ENCODE results near the gene KCNAB3.

- TF ChIP-seq, protein P1, sequence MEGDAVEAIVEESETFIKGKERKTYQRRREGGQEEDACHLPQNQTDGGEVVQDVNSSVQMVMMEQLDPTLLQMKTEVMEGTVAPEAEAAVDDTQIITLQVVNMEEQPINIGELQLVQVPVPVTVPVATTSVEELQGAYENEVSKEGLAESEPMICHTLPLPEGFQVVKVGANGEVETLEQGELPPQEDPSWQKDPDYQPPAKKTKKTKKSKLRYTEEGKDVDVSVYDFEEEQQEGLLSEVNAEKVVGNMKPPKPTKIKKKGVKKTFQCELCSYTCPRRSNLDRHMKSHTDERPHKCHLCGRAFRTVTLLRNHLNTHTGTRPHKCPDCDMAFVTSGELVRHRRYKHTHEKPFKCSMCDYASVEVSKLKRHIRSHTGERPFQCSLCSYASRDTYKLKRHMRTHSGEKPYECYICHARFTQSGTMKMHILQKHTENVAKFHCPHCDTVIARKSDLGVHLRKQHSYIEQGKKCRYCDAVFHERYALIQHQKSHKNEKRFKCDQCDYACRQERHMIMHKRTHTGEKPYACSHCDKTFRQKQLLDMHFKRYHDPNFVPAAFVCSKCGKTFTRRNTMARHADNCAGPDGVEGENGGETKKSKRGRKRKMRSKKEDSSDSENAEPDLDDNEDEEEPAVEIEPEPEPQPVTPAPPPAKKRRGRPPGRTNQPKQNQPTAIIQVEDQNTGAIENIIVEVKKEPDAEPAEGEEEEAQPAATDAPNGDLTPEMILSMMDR (IDR thresholded peaks at IDR 0.05; ENCODE audit: poor library complexity, severe bottlenecking) = no peak
- no peak for TF ChIP-seq EZH2 (IDR thresholded peaks at IDR 0.05; ENCODE audit: borderline replicate concordance, insufficient read depth, low read length, poor library complexity, severe bottlenecking)
- peak; percentile 51 for TF ChIP-seq POLR2AphosphoS5 (IDR thresholded peaks at IDR 0.05)
- peak; percentile 35 for TF ChIP-seq EP300 (conservative IDR thresholded peaks at IDR 0.05; ENCODE audit: poor library complexity, severe bottlenecking)
- TF ChIP-seq, protein P2, sequence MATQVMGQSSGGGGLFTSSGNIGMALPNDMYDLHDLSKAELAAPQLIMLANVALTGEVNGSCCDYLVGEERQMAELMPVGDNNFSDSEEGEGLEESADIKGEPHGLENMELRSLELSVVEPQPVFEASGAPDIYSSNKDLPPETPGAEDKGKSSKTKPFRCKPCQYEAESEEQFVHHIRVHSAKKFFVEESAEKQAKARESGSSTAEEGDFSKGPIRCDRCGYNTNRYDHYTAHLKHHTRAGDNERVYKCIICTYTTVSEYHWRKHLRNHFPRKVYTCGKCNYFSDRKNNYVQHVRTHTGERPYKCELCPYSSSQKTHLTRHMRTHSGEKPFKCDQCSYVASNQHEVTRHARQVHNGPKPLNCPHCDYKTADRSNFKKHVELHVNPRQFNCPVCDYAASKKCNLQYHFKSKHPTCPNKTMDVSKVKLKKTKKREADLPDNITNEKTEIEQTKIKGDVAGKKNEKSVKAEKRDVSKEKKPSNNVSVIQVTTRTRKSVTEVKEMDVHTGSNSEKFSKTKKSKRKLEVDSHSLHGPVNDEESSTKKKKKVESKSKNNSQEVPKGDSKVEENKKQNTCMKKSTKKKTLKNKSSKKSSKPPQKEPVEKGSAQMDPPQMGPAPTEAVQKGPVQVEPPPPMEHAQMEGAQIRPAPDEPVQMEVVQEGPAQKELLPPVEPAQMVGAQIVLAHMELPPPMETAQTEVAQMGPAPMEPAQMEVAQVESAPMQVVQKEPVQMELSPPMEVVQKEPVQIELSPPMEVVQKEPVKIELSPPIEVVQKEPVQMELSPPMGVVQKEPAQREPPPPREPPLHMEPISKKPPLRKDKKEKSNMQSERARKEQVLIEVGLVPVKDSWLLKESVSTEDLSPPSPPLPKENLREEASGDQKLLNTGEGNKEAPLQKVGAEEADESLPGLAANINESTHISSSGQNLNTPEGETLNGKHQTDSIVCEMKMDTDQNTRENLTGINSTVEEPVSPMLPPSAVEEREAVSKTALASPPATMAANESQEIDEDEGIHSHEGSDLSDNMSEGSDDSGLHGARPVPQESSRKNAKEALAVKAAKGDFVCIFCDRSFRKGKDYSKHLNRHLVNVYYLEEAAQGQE (IDR thresholded peaks at IDR 0.05; ENCODE audit: borderline replicate concordance) = peak; percentile 35
- peak; percentile 67 for TF ChIP-seq MXI1 (conservative IDR thresholded peaks at IDR 0.05; ENCODE audit: poor library complexity, severe bottlenecking)
- TF ChIP-seq SMC3 (conservative IDR thresholded peaks at IDR 0.05; ENCODE audit: poor library complexity) = no peak
- no peak for TF ChIP-seq RAD21 (conservative IDR thresholded peaks at IDR 0.05)
These were observed 44.1 kb downstream of the KCNAB3 start for GRCh38 chr17:7885367-7886226.
